Inflammatory macrophage (primary cell): ENCODE results near the gene SDHB.

Experiments
- DNase-seq, 2 donors: peaks; one replicate each; pipeline ENCODE4 v3.0.0-alpha.2; 2020 to 2022

Gene SDHB

GRCh38 chr1:17045634-17046333, 8.0 kb downstream of the SDHB start:
- DNase-seq = peak; percentile 22 to 51

GRCh38 chr1:17045150-17045549, 8.7 kb downstream of the SDHB start:
- peak; percentile 91 for DNase-seq

DNA sequence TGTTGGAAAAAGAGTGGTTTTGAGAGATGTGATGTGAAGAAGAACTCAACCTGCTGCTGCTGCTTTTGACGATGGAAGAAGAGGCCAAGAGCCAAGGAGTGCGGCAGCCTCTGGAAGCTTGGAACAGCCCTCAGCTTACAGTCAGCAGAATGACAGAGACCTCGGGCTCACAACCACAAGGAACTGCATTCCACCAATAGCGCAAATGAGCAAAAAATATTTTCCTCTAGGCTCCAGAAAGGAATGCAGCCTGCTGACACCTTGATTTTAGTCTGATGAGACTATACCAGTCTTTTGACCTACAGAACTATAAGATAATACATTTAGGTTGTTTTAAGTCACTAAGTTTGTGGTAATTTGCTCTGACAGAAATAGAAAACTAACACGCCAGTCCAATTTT, 10.2 kb downstream of the SDHB start:
- no peak for DNase-seq

DNA sequence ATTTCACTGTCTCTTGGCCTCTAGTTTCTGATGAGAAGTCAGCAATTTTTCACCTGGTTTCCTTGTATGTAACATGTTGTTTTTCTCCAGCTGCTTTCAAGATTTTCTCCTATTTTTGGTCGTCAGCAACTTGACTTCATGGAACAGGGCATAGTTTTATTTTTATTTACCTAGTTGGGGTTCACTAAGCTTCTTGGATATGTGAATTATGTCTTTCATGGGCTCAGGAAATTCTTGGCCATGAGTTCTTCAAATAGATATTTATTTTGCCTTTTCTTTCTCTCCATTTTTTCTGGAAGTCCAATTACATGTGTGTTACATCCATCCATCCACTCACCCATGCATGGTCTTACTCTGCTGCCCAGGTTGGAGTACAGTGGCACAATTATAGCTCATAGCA, 13.7 kb downstream of the SDHB start:
- DNase-seq = no peak

- no peak for DNase-seq
Observed at GRCh38 chr1:17039522-17039921, 14.3 kb downstream of the SDHB start.

DNA sequence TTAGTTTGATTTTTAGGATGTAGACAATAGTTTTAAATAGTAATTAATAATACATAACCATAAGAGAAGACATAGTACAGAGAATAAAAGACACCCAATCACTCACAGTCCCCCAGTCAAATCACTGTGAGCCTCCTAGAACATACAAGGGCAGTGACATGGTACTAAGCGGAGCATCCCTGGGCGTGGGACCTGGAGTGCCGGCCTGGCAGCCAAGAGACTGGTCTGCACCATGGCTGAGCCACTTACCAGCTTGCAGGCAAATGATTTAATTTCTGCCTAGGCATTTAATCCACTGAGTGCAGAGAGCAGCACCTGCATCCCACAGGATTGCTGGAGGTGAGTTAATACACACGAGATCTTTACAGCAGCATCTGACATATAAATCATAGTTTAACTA, 20.4 kb downstream of the SDHB start:
- DNase-seq = no peak

DNA sequence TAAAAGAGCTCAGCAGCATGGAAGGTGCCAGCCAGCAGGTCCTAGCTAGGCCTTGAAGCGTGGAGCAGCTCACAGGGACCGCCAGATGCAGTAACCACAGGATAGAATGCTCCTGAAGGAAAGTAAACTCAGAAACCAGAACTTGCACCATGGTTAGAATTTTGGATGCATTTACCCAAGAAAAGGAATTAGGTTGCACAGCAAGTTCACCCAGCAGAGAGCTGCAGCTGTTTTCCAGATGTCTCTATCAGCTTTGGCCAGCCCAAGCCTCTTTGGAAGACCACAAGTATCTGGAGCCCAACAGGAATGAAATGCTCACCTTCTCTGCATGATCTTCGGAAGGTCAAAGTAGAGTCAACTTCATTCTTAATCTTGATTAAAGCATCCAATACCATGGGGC, 21.1 kb downstream of the SDHB start:
- no peak for DNase-seq

GRCh38 chr1:17031436-17031835, 22.4 kb downstream of the SDHB start:
- DNase-seq = no peak

DNA sequence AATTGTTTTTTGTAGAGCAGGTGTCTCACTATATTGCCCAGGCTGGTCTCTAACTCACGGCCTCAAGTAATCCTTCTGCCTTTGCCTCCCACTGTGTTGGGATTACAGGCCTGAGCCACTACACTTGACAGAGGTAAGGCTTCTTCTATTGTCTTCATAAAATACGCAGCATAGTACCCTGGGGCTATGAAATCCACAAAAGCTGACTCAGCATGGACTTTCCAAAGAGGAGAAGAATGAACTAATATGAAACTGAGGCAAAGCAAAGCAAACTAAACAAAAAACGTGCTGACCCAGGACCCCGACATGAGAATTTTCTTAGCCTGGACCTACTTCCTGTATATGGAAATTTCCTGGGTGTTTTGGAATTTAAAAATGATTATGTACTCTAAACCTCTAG, 23.6 kb downstream of the SDHB start:
- no peak for DNase-seq

DNA sequence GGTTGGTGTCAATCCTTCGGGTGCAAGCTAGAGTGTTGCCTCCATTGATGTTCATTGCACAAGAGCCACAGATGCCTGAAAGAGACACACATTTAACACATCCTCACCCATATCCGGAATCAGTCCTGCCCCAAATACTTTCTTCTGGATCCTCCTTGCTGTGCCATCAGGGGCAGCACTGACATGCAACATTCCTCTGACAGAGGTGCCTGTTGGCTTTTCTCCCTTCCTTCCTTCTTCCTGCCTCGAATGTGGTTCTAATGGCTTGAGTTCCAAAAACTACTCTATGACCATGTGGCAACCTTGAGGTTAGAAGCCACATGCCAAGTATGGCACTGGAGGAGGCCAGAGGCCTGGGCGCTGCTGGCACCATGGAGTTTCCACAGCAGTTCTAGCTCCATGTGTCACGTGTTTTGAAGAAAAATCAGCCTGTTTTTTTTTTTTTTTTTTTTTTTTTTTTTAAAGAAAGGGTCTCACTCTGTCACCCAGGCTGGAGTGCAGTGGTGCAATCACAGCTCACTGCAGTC, 25.1 kb downstream of the SDHB start:
- no peak for DNase-seq

DNA sequence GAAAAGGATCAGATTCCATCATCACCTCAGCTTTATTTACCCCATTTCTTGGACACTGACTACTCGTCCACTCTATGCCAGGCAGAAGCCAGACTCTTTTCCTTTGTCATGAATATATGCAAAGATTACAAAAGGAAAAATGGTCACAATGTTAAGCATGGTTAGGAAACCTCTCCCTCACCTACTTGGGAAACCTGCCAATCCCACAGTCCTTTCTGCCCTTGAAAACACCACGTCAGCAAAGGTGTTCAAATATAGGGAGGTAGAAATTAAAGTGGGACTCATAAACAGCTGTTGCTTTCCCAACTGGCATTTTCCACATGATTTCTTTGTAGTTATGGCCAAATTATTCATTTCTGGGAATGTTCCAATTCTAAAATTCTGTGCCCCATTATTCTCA, 25.9 kb downstream of the SDHB start:
- no peak for DNase-seq

- DNase-seq = peak; percentile 31 to 66
Observed at GRCh38 chr1:17027403-17027802, 26.4 kb downstream of the SDHB start.

- DNase-seq = no peak
Observed at GRCh38 chr1:17024721-17025120, 29.1 kb downstream of the SDHB start.

- no peak for DNase-seq
Observed at GRCh38 chr1:17023573-17023972, 30.3 kb downstream of the SDHB start.

DNA sequence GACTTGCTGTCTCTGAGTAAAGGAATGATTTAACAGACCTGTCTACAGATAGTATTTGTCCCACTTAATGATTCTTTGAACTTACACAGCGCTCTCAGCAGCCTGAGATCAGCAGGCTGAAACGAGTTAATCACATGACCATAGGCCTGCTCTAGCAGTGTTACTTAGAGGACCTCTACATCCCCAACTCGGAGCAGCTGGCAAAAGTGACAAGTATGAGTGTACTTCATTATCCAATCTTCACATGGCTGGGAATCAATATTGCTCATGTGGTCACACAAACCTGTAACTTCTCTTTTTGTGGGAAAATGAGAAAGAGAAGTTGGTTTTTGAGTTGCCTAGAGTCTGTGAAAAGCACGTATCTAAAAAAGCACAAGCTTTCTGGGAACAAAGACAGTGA, 30.7 kb downstream of the SDHB start:
- peak; percentile 58 to 59 for DNase-seq

- no peak for DNase-seq
Observed at GRCh38 chr1:17021896-17022295, 31.9 kb downstream of the SDHB start.

GRCh38 chr1:17020502-17020901, 33.3 kb downstream of the SDHB start:
- no peak for DNase-seq

- no peak for DNase-seq
Observed at GRCh38 chr1:17018849-17019248, 35.0 kb downstream of the SDHB start.

DNA sequence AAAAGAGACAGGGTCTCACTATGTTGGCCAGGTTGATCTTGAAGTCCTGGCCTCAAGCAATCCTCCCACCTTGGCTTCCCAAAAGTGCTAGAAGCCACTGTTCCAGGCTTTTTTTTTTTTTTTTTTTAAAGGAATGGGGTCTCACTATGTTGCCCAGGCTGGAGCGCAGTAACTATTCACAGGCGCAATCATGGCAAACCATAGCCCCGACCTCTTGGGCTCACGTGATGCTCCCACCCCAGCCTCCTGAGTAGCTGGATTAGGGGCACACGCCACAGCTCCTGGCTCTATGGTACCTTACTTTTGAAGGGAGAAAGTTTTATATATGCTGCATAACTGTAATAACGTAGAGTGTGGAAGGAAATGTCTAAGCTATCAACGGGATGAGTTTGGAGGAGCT, 36.4 kb downstream of the SDHB start:
- no peak for DNase-seq

GRCh38 chr1:17016317-17016661, 37.5 kb downstream of the SDHB start:
- no peak for DNase-seq

DNA sequence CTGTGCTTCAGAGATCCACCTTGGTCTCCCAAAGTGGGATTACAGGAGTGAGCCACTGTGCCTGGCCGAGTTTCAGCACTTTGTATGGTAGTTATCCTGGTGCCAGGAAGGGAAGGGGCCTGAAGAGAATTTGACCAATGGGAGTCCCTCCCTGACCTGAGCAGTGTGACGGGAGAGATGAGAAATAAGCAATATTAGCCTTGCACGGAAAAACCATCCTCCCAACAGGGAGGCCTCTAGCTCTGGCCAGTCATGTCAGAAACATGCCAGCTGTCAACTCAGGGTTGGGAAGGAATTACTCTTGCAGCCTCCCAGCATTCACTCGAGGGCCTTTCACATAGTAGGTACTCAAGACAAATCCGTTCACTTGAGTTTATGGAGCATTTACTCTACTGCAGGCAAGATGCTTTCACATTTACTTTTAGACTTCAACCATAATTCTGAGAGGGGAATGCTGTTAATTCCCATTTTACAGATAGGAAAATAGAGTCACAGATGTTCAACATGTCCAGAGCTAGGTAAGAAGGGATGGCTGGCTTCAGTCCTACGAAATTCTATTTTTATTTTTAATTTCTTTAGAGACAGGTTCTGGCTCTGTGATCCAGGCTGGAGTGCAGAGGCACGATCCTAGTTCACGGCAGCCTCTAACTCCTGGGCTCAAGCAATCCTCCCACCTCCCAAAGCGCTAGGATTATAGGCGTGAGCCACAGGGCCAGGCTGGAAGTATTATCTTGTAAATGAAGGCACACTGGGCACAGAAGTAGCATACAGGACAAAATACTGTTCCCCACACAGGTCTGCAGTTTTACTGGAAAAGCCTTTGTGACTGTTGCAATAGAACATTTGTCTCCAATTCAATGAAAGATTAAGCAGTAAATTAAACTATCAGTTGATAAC, 38.9 kb downstream of the SDHB start:
- DNase-seq = no peak

DNA sequence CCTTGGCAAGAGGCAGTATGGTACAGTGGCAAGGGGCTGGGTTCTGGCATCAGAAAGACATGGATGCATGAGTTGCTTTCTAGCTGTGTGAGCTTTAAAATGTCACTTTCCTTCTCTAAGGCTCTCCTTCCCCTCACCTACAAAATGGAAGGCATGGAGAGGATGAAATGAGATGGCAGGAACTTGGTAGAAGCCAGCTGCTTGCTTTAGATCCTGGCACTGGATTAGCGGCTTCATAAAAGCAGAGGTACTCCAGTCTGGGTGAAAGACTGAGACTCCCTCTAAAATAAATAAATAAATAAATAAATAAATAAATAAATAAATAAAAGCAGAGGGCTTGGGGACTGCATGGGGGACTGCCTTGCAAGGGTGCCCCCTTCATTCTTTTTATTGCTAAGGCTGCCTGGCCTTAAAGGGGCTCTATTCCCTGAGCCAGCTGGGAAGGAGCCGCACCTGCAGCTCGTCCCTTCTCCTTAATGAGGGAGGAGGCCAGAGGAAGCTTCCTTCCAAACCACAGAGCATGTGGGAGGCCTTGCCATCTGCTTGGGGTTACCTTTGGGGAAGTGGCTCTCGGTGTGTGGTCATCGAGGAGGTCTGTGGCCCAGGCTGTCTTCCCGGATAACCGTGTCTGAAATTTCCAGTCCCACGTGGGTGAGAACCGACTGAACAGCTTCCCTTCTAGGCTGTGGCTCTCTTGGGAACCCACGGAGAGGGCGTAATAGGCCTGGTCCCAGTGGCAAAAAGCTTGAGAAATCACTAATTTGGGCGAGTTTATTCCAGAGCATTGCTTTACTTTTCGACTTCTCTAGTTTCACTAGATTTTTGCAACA, 40.1 kb downstream of the SDHB start:
- DNase-seq = peak; percentile 86 to 93
